HEK293 (cell line): ENCODE data around the gene RAB11A.

Source experiments
- CTCF ChIA-PET: fragments of 350-600 bp; formaldehyde crosslinking; extraction: SDS; loops from one replicate; lab custom pipeline; 2021; ENCODE audit warnings: antibody characterized with exemption; lab: Yijun Ruan, JAX
- POLR2A ChIA-PET: fragments of 300-600 bp; formaldehyde crosslinking; extraction: SDS; loops from one replicate; lab custom pipeline; 2020; ENCODE audit warnings: antibody characterized with exemption, inconsistent platforms; lab: Yijun Ruan, JAX
- H3K27ac ChIP-seq: fragments of 200-500 bp; sonication (Bioruptor generic); 2 replicates; pipeline ENCODE4 v1.5.1; 2014; ENCODE audit warnings: low read depth, low read length, control low read depth, inconsistent platforms; ENCODE audit errors: extremely low read depth
- H3K36me3 ChIP-seq, 2 experiments: fragments of 200-500 bp in 1 of 2; sonication (Bioruptor generic) in 1 of 2; 1 replicate in 1 of 2; 2 replicates in 1 of 2; pipeline ENCODE4 v1.5.1; 2014 to 2017; ENCODE audit warnings: inconsistent platforms in 2 of 2, low read length in 2 of 2; ENCODE audit not compliant: control insufficient read depth in 2 of 2, insufficient read depth in 1 of 2
- H3K4me1 ChIP-seq: fragments of 200-500 bp; sonication (Bioruptor generic); 2 replicates; pipeline ENCODE4 v1.5.1; 2014; ENCODE audit warnings: mild to moderate bottlenecking, low read length, inconsistent platforms; ENCODE audit not compliant: control insufficient read depth, insufficient read depth
- H3K4me3 ChIP-seq: 2 replicates; pipeline ENCODE4 v1.5.1; 2011; ENCODE audit warnings: low read depth, mild to moderate bottlenecking, control low read depth, low read length, moderate library complexity
- H3K9me3 ChIP-seq: fragments of 200-500 bp; sonication (Bioruptor generic); 2 replicates; pipeline ENCODE4 v1.5.1; 2014; ENCODE audit warnings: low read depth, low read length, inconsistent platforms; ENCODE audit not compliant: control insufficient read depth, insufficient read depth
- HOXC10 ChIP-seq: sonication (generic); formaldehyde crosslinking; IDR thresholded peaks from 2 replicates; pipeline ENCODE4 v1.8.1; 2023; ENCODE audit warnings: mild to moderate bottlenecking, missing genetic modification reagents
- WT1 ChIP-seq: fragments of 450-650 bp; formaldehyde crosslinking; IDR thresholded peaks from 2 replicates; pipeline ENCODE4 v1.5.1; 2016; ENCODE audit warnings: missing biosample characterization, missing genetic modification characterization
- ZFP3 ChIP-seq: fragments of 450-650 bp; formaldehyde crosslinking; IDR thresholded peaks from 2 replicates; pipeline ENCODE4 v1.5.1; 2016; ENCODE audit warnings: low read depth, missing biosample characterization, missing genetic modification characterization
- ZNF148 ChIP-seq: fragments of 450-650 bp; formaldehyde crosslinking; IDR thresholded peaks from 2 replicates; pipeline ENCODE4 v1.5.0; 2017; ENCODE audit warnings: missing biosample characterization, missing genetic modification characterization, borderline replicate concordance
- ZNF2 ChIP-seq: fragments of 450-650 bp; formaldehyde crosslinking; IDR thresholded peaks from 2 replicates; pipeline ENCODE4 v1.5.1; 2016; ENCODE audit warnings: missing biosample characterization, missing genetic modification characterization
- ZNF214 ChIP-seq: fragments of 450-650 bp; formaldehyde crosslinking; IDR thresholded peaks from 2 replicates; pipeline ENCODE4 v1.5.1; 2017; ENCODE audit warnings: missing biosample characterization, mild to moderate bottlenecking, missing genetic modification characterization, borderline replicate concordance
- ZNF221 ChIP-seq: fragments of 450-650 bp; formaldehyde crosslinking; IDR thresholded peaks from 2 replicates; pipeline ENCODE4 v1.5.1; 2017; ENCODE audit warnings: missing biosample characterization, missing genetic modification characterization, borderline replicate concordance
- ZNF23 ChIP-seq: fragments of 450-650 bp; formaldehyde crosslinking; IDR thresholded peaks from 2 replicates; pipeline ENCODE4 v1.5.1; 2016; ENCODE audit warnings: missing biosample characterization, missing genetic modification characterization, borderline replicate concordance
- ZNF248 ChIP-seq: fragments of 450-650 bp; formaldehyde crosslinking; IDR thresholded peaks from 2 replicates; pipeline ENCODE4 v1.5.1; 2017; ENCODE audit warnings: missing biosample characterization, missing genetic modification characterization
- ZNF274 ChIP-seq, 2 experiments: fragments of 200-500 bp in 1 of 2; fragments of 450-650 bp in 1 of 2; sonication (Bioruptor generic) in 1 of 2; formaldehyde crosslinking in 1 of 2; IDR thresholded peaks; 2 replicates each; pipeline versions ENCODE4 v1.5.1 to v1.6.1; 2014 to 2016; ENCODE audit warnings: borderline replicate concordance in 1 of 2, inconsistent platforms in 1 of 2, low read length in 1 of 2, missing biosample characterization in 1 of 2, missing genetic modification characterization in 1 of 2
- ZNF280C ChIP-seq: fragments of 450-650 bp; formaldehyde crosslinking; IDR thresholded peaks from 2 replicates; pipeline ENCODE4 v1.5.1; 2016; ENCODE audit warnings: missing biosample characterization, missing genetic modification characterization
- ZNF302 ChIP-seq: fragments of 450-650 bp; formaldehyde crosslinking; IDR thresholded peaks from 2 replicates; pipeline ENCODE4 v1.5.1; 2016; ENCODE audit warnings: missing biosample characterization, missing genetic modification characterization, low read depth
- ZNF404 ChIP-seq: fragments of 450-650 bp; formaldehyde crosslinking; IDR thresholded peaks from 2 replicates; pipeline ENCODE4 v1.5.1; 2017; ENCODE audit warnings: missing biosample characterization, missing genetic modification characterization
- ZNF426 ChIP-seq: fragments of 450-650 bp; formaldehyde crosslinking; IDR thresholded peaks from 2 replicates; pipeline ENCODE4 v1.5.1; 2017; ENCODE audit warnings: missing biosample characterization, missing genetic modification characterization, mild to moderate bottlenecking, inconsistent platforms, moderate library complexity
- ZNF600 ChIP-seq: fragments of 450-650 bp; formaldehyde crosslinking; IDR thresholded peaks from 2 replicates; pipeline ENCODE4 v1.5.1; 2016; ENCODE audit warnings: missing biosample characterization, missing genetic modification characterization
- ZNF645 ChIP-seq: fragments of 450-650 bp; formaldehyde crosslinking; IDR thresholded peaks from 2 replicates; pipeline ENCODE4; 2016; ENCODE audit warnings: missing biosample characterization, missing genetic modification characterization
- ZNF670 ChIP-seq: fragments of 450-650 bp; formaldehyde crosslinking; IDR thresholded peaks from 2 replicates; pipeline ENCODE4 v1.5.1; 2016; ENCODE audit warnings: missing biosample characterization, missing genetic modification characterization, low read depth
- ZSCAN18 ChIP-seq: fragments of 450-650 bp; formaldehyde crosslinking; IDR thresholded peaks from 2 replicates; pipeline ENCODE4 v1.5.1; 2016; ENCODE audit warnings: missing biosample characterization, missing genetic modification characterization
- ZSCAN5A ChIP-seq: fragments of 450-650 bp; formaldehyde crosslinking; IDR thresholded peaks from 2 replicates; pipeline ENCODE4 v1.5.1; 2016; ENCODE audit warnings: missing biosample characterization, missing genetic modification characterization

Gene RAB11A

GRCh38 chr15:65885668-65886218 lies 16.5 kb downstream of the RAB11A start:
- Histone ChIP-seq H3K36me3 (peaks cover 56 to 65% of the 10 kb centered on the region in 2 experiments), H3K27ac (no peak overlapping the region), H3K4me3 (no peak overlapping the region), H3K4me1 (peaks cover 15% of the 10 kb centered on the region), H3K9me3 (no peaks in the 10 kb centered on the region)
- CTCF ChIA-PET: no interaction called here
- POLR2A ChIA-PET: interaction anchor here (1.3 kb wide), 1 partner anchor 16 kb away, joined by 6 read pairs; the partner anchor contains the start of gene RAB11A
- TF ChIP-seq ZNF670: no peak
- no peak for TF ChIP-seq ZNF645 (tag by site-specific recombination)
- peak; percentile 59; the same call in 1 of the 2 replicates for TF ChIP-seq WT1 (tag by site-specific recombination)
- no peak for TF ChIP-seq ZNF221 (tag by site-specific recombination)
- no peak for TF ChIP-seq ZNF2 (tag by site-specific recombination)
- no peak for TF ChIP-seq ZNF600 (tag by site-specific recombination)

- H3K36me3 ChIP-seq: peaks cover 43 to 55% of the 10 kb centered on the region in 2 experiments
- ChIA-PET POLR2A (no interaction called here), CTCF (no interaction called here)
Observed at GRCh38 chr15:65887565-65887964, 18.3 kb downstream of the RAB11A start.

More at GRCh38 chr15:65887565-65887964, 18.3 kb downstream of the RAB11A start:
- no peaks in the 10 kb centered on the region for H3K9me3 ChIP-seq
- TF ChIP-seq ZNF214 (tag by site-specific recombination): no peak
- no peak for TF ChIP-seq ZNF280C
- TF ChIP-seq ZNF426: no peak
- TF ChIP-seq ZNF302: no peak
- TF ChIP-seq ZNF248 (tag by site-specific recombination): no peak
- TF ChIP-seq HOXC10: no peak
- no peak for TF ChIP-seq ZNF23
- no peak for TF ChIP-seq ZSCAN5A (tag by site-specific recombination)
- TF ChIP-seq ZNF274 (IDR thresholded peaks at IDR 0.05; ENCODE audit: low read length): no peak
- no peak for TF ChIP-seq ZNF274 (tag by site-specific recombination; IDR thresholded peaks at IDR 0.05; ENCODE audit: borderline replicate concordance)
- no peak for TF ChIP-seq ZNF148 (tag by site-specific recombination)
- TF ChIP-seq ZSCAN18: no peak
- no peak for TF ChIP-seq ZNF404
- TF ChIP-seq ZFP3: no peak
- H3K27ac ChIP-seq: no peak overlapping the region
- H3K4me3 ChIP-seq: no peak overlapping the region
- H3K4me1 ChIP-seq: peaks cover 15% of the 10 kb centered on the region
